PFSK-1 (cell line): ENCODE results near the gene NME7.

Experiments used
- FOXP2 ChIP-seq: optimal IDR thresholded peaks from 2 replicates; pipeline ENCODE3; 2011; ENCODE audit warnings: borderline replicate concordance, control low read depth, inconsistent platforms; ENCODE audit not compliant: insufficient read depth; ENCODE audit errors: extremely low read length, extremely low read depth
- POLR2AphosphoS5 ChIP-seq: IDR thresholded peaks from 2 replicates; pipeline ENCODE4 v1.6.1; 2012; ENCODE audit warnings: low read depth, mild to moderate bottlenecking, control low read depth, low read length, moderate library complexity
- SIN3A ChIP-seq: IDR thresholded peaks from 2 replicates; pipeline ENCODE4 v1.6.1; 2012; ENCODE audit warnings: mild to moderate bottlenecking, low read length, moderate library complexity, borderline replicate concordance; ENCODE audit not compliant: insufficient read depth
- TAF1 ChIP-seq: IDR thresholded peaks from 2 replicates; pipeline ENCODE4 v1.6.1; 2012; ENCODE audit warnings: low read length, control low read depth, borderline replicate concordance; ENCODE audit not compliant: insufficient read depth
- TF ChIP-seq, protein P1 (sequence below), 2 experiments: IDR thresholded peaks; 2 replicates each; pipeline versions ENCODE4 v1.6.1 to v1.8.0; 2011 to 2012; ENCODE audit warnings: low read depth in 2 of 2, low read length in 2 of 2, control low read depth in 1 of 2, inconsistent platforms in 1 of 2, mild to moderate bottlenecking in 1 of 2, moderate library complexity in 1 of 2; ENCODE audit not compliant: insufficient read depth in 1 of 2

DNA sequence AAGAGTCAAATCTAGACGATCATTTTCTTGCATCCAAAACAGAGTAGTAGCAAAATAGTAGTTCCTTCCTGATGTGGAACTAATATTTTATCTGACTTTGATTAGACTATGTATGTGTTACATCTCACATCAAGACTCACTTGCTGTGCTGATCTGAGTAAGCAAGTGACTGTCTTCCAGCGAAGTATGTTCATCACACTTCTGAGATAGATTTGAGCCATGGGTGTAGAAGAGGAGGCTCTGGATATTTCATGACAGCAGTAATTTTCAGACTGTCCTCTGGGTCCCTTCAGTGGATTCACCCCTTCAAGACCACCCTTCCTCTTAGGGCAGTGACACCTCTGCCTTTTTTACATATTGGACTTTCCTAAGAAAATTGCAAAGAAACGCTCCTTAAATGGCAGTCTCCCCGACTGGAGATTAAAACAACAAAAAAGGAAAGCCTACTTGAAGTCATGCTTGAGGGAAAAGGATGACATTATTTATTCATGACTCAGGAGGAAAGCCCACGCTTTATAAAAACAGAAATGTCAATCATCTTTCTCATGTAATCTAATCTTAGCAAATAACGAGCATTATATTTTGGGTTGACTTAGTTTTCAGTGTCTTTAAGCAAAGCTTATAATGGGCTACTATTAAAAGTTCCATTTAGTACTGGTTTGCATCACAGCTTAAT, 238.3 kb downstream of the NME7 start:
- TF ChIP-seq POLR2AphosphoS5 (no peak), SIN3A (no peak), FOXP2 (no peak), TAF1 (no peak)
- TF ChIP-seq, protein P1, sequence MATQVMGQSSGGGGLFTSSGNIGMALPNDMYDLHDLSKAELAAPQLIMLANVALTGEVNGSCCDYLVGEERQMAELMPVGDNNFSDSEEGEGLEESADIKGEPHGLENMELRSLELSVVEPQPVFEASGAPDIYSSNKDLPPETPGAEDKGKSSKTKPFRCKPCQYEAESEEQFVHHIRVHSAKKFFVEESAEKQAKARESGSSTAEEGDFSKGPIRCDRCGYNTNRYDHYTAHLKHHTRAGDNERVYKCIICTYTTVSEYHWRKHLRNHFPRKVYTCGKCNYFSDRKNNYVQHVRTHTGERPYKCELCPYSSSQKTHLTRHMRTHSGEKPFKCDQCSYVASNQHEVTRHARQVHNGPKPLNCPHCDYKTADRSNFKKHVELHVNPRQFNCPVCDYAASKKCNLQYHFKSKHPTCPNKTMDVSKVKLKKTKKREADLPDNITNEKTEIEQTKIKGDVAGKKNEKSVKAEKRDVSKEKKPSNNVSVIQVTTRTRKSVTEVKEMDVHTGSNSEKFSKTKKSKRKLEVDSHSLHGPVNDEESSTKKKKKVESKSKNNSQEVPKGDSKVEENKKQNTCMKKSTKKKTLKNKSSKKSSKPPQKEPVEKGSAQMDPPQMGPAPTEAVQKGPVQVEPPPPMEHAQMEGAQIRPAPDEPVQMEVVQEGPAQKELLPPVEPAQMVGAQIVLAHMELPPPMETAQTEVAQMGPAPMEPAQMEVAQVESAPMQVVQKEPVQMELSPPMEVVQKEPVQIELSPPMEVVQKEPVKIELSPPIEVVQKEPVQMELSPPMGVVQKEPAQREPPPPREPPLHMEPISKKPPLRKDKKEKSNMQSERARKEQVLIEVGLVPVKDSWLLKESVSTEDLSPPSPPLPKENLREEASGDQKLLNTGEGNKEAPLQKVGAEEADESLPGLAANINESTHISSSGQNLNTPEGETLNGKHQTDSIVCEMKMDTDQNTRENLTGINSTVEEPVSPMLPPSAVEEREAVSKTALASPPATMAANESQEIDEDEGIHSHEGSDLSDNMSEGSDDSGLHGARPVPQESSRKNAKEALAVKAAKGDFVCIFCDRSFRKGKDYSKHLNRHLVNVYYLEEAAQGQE (IDR thresholded peaks at IDR 0.05; ENCODE audit: insufficient read depth in 1 of 2, low read depth in 2 of 2, low read length in 2 of 2): no peak
